AG09319 (cell line): ENCODE measurements around the gene ARFGEF3.

Experiments
- DNase-seq: peaks from one replicate; pipeline ENCODE4 v3.0.0-alpha.2; 2010; ENCODE audit warnings: low read depth; ENCODE audit errors: extremely low read depth
- CTCF ChIP-seq: IDR thresholded peaks from 2 replicates; pipeline ENCODE4 v1.5.1; 2011; ENCODE audit warnings: low read depth, mild to moderate bottlenecking, inconsistent platforms, low read length, moderate library complexity

Gene ARFGEF3

GRCh38 chr6:138261116-138261780 lies 99.5 kb downstream of the ARFGEF3 start:
- DNase-seq = no peak
- no peak for TF ChIP-seq CTCF

- no peak for TF ChIP-seq CTCF
Measured at GRCh38 chr6:138263963-138264362, 102.2 kb downstream of the ARFGEF3 start.

GRCh38 chr6:138264372-138264880 lies 102.7 kb downstream of the ARFGEF3 start:
- no peak for TF ChIP-seq CTCF
- DNase-seq = no peak

More at GRCh38 chr6:138263963-138264362, 102.2 kb downstream of the ARFGEF3 start:
- DNase-seq = no peak

GRCh38 chr6:138266095-138266494 lies 104.4 kb downstream of the ARFGEF3 start:
- DNase-seq = no peak
- TF ChIP-seq CTCF = no peak

GRCh38 chr6:138267971-138268895 lies 106.5 kb downstream of the ARFGEF3 start:
- TF ChIP-seq CTCF = no peak
- DNase-seq = no peak

- no peak for DNase-seq
- no peak for TF ChIP-seq CTCF
Measured at GRCh38 chr6:138271451-138271850, 109.7 kb downstream of the ARFGEF3 start.
